ENCODE data around the gene SH2D4B. TPM values are rescaled to one million over a fixed set of nuclear protein-coding genes. Genes with fewer than 3 reads are reported as not detected.

Gene SH2D4B
- total RNA-seq, 1 experiment from 2014 or later = 0.07 TPM

DNA sequence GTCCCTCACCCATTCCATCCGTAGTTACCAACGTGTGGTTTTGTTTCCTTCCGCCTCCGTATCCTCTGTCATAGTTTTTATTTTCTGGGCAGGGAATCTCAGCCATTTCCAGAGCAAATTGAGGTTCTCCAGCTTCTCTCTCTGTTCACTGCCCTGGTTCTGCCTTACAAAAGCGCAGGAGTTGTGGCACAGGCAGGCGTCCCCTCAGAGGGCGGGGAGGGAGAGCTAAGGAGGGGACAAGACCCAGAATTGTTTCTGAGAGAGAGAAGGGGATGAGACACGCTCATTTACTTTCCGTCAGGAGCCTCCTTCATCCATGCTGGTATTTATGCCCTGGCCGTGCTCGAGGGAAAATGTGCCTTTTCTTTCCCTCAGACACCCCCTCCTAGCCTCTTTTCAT, 71.0 kb downstream of the SH2D4B start:
- Mint-ChIP-seq H3K9me3 (no peaks in the 10 kb centered on the region; a peak in 1 of 5 replicates), H3K4me1 (peaks cover 0 to 5% of the 10 kb centered on the region in 2 experiments; a peak in 3 of 4 replicates), H3K27me3 (ENCODE audit: low read depth) (peaks cover 9% of the 10 kb centered on the region), H3K27ac (peak overlapping the region in 1 of 3 experiments; percentile 12; a peak in 1 of 7 replicates), H3K4me3 (no peak overlapping the region), H3K36me3 (ENCODE audit: insufficient read depth in 1 of 3, low read depth in 3 of 3) (peaks cover 0 to 2% (median 0%) of the 10 kb centered on the region in 3 experiments; a peak in 1 of 7 replicates)
- Histone ChIP-seq H2BK12ac (ENCODE audit: insufficient read length, low read depth, low read length) (no peak overlapping the region), H3K4me2 (ENCODE audit: insufficient read depth, insufficient read length, low read length) (no peak overlapping the region), H3K27me3 (ENCODE audit: insufficient read depth, low read length) (no peaks in the 10 kb centered on the region), H2BK5ac (ENCODE audit: insufficient read length, low read length) (no peak overlapping the region), H3K23me2 (ENCODE audit: insufficient read length, low read depth, low read length, poor library complexity, severe bottlenecking) (no peaks in the 10 kb centered on the region), H3K79me1 (ENCODE audit: insufficient read depth, low read depth, low read length, poor library complexity, severe bottlenecking) (no peaks in the 10 kb centered on the region), H2BK15ac (ENCODE audit: low read depth, low read length) (no peak overlapping the region), H3K14ac (ENCODE audit: insufficient read depth, low read length) (no peak overlapping the region), H2BK20ac (ENCODE audit: low read depth, low read length, poor library complexity, severe bottlenecking) (no peak overlapping the region), H2AK5ac (ENCODE audit: insufficient read length, low read length) (no peak overlapping the region), H3T11ph (ENCODE audit: low read length) (no peak overlapping the region), H3K56ac (ENCODE audit: insufficient read length, low read depth, low read length) (no peak overlapping the region), H4K8ac (replicated peaks; ENCODE audit: insufficient read length, low read depth, low read length) (no peak overlapping the region), H4K5ac (ENCODE audit: insufficient read length, low read depth, low read length) (no peak overlapping the region), H4K20me1 (ENCODE audit: control insufficient read depth, insufficient read depth, insufficient read length) (no peaks in the 10 kb centered on the region), H3K4me1 (ENCODE audit: insufficient read depth, low read length) (no peaks in the 10 kb centered on the region; the same call in 1 of the 2 replicates), H2BK120ac (ENCODE audit: low read depth, low read length, poor library complexity, severe bottlenecking) (no peak overlapping the region), H3K18ac (ENCODE audit: insufficient read length, low read depth, low read length) (no peak overlapping the region), H3K79me2 (ENCODE audit: insufficient read depth, low read length) (no peaks in the 10 kb centered on the region), H3K9me3 (ENCODE audit: control insufficient read depth, low read depth, low read length) (no peaks in the 10 kb centered on the region), H3K4ac (ENCODE audit: low read depth, low read length) (no peak overlapping the region), H3K27ac (ENCODE audit: insufficient read length, low read depth, low read length) (no peak overlapping the region), H3K9ac (ENCODE audit: extremely low read depth, insufficient read length, low read length) (no peak overlapping the region), H4K91ac (ENCODE audit: insufficient read length, low read depth, low read length) (no peak overlapping the region), H3K23ac (ENCODE audit: insufficient read length, low read depth, low read length) (no peak overlapping the region), H2AFZ (ENCODE audit: low read length) (no peak overlapping the region)
- TF ChIP-seq, protein P1, sequence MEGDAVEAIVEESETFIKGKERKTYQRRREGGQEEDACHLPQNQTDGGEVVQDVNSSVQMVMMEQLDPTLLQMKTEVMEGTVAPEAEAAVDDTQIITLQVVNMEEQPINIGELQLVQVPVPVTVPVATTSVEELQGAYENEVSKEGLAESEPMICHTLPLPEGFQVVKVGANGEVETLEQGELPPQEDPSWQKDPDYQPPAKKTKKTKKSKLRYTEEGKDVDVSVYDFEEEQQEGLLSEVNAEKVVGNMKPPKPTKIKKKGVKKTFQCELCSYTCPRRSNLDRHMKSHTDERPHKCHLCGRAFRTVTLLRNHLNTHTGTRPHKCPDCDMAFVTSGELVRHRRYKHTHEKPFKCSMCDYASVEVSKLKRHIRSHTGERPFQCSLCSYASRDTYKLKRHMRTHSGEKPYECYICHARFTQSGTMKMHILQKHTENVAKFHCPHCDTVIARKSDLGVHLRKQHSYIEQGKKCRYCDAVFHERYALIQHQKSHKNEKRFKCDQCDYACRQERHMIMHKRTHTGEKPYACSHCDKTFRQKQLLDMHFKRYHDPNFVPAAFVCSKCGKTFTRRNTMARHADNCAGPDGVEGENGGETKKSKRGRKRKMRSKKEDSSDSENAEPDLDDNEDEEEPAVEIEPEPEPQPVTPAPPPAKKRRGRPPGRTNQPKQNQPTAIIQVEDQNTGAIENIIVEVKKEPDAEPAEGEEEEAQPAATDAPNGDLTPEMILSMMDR (conservative IDR thresholded peaks at IDR 0.05) = no peak
- DNase-seq = no peak
- no CpG with 5 or more reads among the region's 11 CpGs for WGBS (ENCODE audit: extremely low coverage, insufficient read length, low lambda C conversion rate)
